H1 (cell line): ENCODE data around the gene CRELD1. TPM values are rescaled to one million over a fixed set of nuclear protein-coding genes. Genes with fewer than 3 reads are reported as not detected.

ENCODE experiments used
- CTCF ChIA-PET: fragments of 300-600 bp; sonication (Branson Sonifier 250); formaldehyde crosslinking; loops from one replicate; lab custom pipeline; 2021; ENCODE audit not compliant: partially characterized antibody; lab: Charles Lee
- POLR2A ChIA-PET: fragments of 300-600 bp; sonication (Branson Sonifier 250); formaldehyde crosslinking; loops from one replicate; lab custom pipeline; 2021; ENCODE audit warnings: inconsistent platforms; ENCODE audit not compliant: partially characterized antibody; lab: Charles Lee
- DNase-seq, 2 experiments: peaks; one replicate each; pipeline versions ENCODE4 v3.0.0 to v3.0.0-alpha.2; 2010 to 2022; ENCODE audit warnings: low spot score in 2 of 2, low read depth in 1 of 2, mixed read lengths in 1 of 2
- FAIRE-seq: peaks from 2 replicates; lab custom pipeline; 2011; peaks lifted over from hg19 to GRCh38; lab: Jason Lieb, UNC
- H2AFZ ChIP-seq: 2 replicates; pipeline ENCODE4 v1.8.1; 2012; ENCODE audit warnings: low read length, inconsistent platforms
- H2AK5ac ChIP-seq: 2 replicates; pipeline ENCODE4 v1.6.1; 2013; ENCODE audit warnings: low read depth, low read length
- H2BK120ac ChIP-seq: replicated peaks from 2 replicates; pipeline ENCODE3; 2013; ENCODE audit warnings: low read depth, low read length, inconsistent platforms
- H2BK12ac ChIP-seq: 2 replicates; pipeline ENCODE4 v1.6.1; 2013; ENCODE audit warnings: low read depth, low read length
- H2BK15ac ChIP-seq: 2 replicates; pipeline ENCODE4 v1.6.1; 2013; ENCODE audit warnings: low read length
- H2BK20ac ChIP-seq: 2 replicates; pipeline ENCODE4 v1.6.1; 2013; ENCODE audit warnings: low read length
- H2BK5ac ChIP-seq: 2 replicates; pipeline ENCODE4 v1.6.1; 2013; ENCODE audit warnings: low read depth, low read length
- H3K14ac ChIP-seq: 2 replicates; pipeline ENCODE4 v1.6.1; 2013; ENCODE audit warnings: inconsistent platforms; ENCODE audit not compliant: insufficient read length
- H3K18ac ChIP-seq: 2 replicates; pipeline ENCODE4 v1.6.1; 2013; ENCODE audit warnings: low read length; ENCODE audit errors: extremely low read depth
- H3K23ac ChIP-seq: 2 replicates; pipeline ENCODE4 v1.6.1; 2013; ENCODE audit warnings: inconsistent platforms; ENCODE audit not compliant: insufficient read length
- H3K23me2 ChIP-seq: 2 replicates; pipeline ENCODE4 v1.6.1; 2013; ENCODE audit warnings: low read depth, low read length
- H3K27ac ChIP-seq: 2 replicates; pipeline ENCODE4 v1.6.1; 2011; ENCODE audit warnings: low read depth, low read length, inconsistent platforms
- H3K27me3 ChIP-seq, 4 experiments: replicated peaks in 1 of 4; 1 replicate in 1 of 4; 2 replicates in 3 of 4; pipeline versions ENCODE4 v1.6.1 to v1.8.1; 2011 to 2013; ENCODE audit warnings: low read length in 3 of 4, mild to moderate bottlenecking in 3 of 4, inconsistent platforms in 2 of 4, mixed read lengths in 2 of 4, moderate library complexity in 1 of 4; ENCODE audit not compliant: control insufficient read depth in 3 of 4, insufficient read depth in 3 of 4; ENCODE audit errors: extremely low read depth in 1 of 4
- H3K36me3 ChIP-seq, 4 experiments: 2 replicates each; pipeline versions ENCODE4 v1.6.1 to v1.8.1; 2011 to 2013; ENCODE audit warnings: mild to moderate bottlenecking in 4 of 4, low read length in 3 of 4, moderate library complexity in 2 of 4, control low read depth in 1 of 4, inconsistent platforms in 1 of 4; ENCODE audit not compliant: insufficient read depth in 4 of 4, control insufficient read depth in 2 of 4
- H3K4ac ChIP-seq: replicated peaks from 2 replicates; pipeline ENCODE3; 2013; ENCODE audit warnings: low read length, low read depth, mixed read lengths, inconsistent platforms; ENCODE audit not compliant: insufficient read length
- H3K4me1 ChIP-seq, 4 experiments: replicated peaks in 1 of 4; 1 replicate in 1 of 4; 2 replicates in 3 of 4; pipeline versions ENCODE4 v1.6.1 to v1.8.1; 2011 to 2013; ENCODE audit warnings: low read length in 3 of 4, inconsistent platforms in 2 of 4, mixed read lengths in 1 of 4; ENCODE audit not compliant: insufficient read depth in 4 of 4, control insufficient read depth in 3 of 4
- H3K4me2 ChIP-seq, 2 experiments: 2 replicates each; pipeline versions ENCODE4 v1.6.1 to v1.8.1; 2011 to 2013; ENCODE audit warnings: low read depth in 2 of 2, low read length in 2 of 2, control low read depth in 1 of 2, inconsistent platforms in 1 of 2, mild to moderate bottlenecking in 1 of 2; ENCODE audit not compliant: insufficient read depth in 1 of 2
- H3K4me3 ChIP-seq, 4 experiments: fragments of 200-600, 300-600 bp in 1 of 4; sonication (generic), shearing (Covaris generic), sonication (Bioruptor Twin) in 1 of 4; 2 replicates each; pipeline versions ENCODE4 v1.5.1 to v1.8.1; 2011 to 2016; ENCODE audit warnings: low read length in 4 of 4, low read depth in 3 of 4, control low read depth in 2 of 4, inconsistent platforms in 2 of 4, mild to moderate bottlenecking in 2 of 4, mixed read lengths in 1 of 4, moderate library complexity in 1 of 4; ENCODE audit not compliant: insufficient read depth in 2 of 4; ENCODE audit errors: extremely low read depth in 1 of 4
- H3K56ac ChIP-seq: replicated peaks from 2 replicates; pipeline ENCODE3; 2013; ENCODE audit warnings: low read depth, mild to moderate bottlenecking, mixed read lengths, low read length, inconsistent platforms; ENCODE audit not compliant: insufficient read length
- H3K79me1 ChIP-seq: 2 replicates; pipeline ENCODE4 v1.6.1; 2013; ENCODE audit warnings: low read depth, low read length, control low read depth
- H3K79me2 ChIP-seq, 2 experiments: 2 replicates each; pipeline versions ENCODE4 v1.6.1 to v1.8.1; 2012 to 2013; ENCODE audit warnings: low read length in 2 of 2, mild to moderate bottlenecking in 2 of 2, inconsistent platforms in 1 of 2; ENCODE audit not compliant: insufficient read depth in 2 of 2, control insufficient read depth in 1 of 2
- H3K9ac ChIP-seq, 4 experiments: replicated peaks in 1 of 4; 1 replicate in 1 of 4; 2 replicates in 3 of 4; pipeline versions ENCODE4 v1.6.1 to v1.8.1; 2011 to 2013; ENCODE audit warnings: low read depth in 3 of 4, low read length in 3 of 4, control low read depth in 2 of 4, mild to moderate bottlenecking in 2 of 4, moderate library complexity in 2 of 4, inconsistent platforms in 1 of 4; ENCODE audit errors: extremely low read depth in 1 of 4
- H3K9me3 ChIP-seq, 2 experiments: 2 replicates each; pipeline versions ENCODE4 v1.6.1 to v1.8.1; 2012 to 2013; ENCODE audit warnings: mild to moderate bottlenecking in 2 of 2, moderate library complexity in 2 of 2, control low read depth in 1 of 2, inconsistent platforms in 1 of 2, low read depth in 1 of 2, low read length in 1 of 2, mixed read lengths in 1 of 2; ENCODE audit not compliant: insufficient read depth in 2 of 2
- H4K20me1 ChIP-seq, 2 experiments: replicated peaks in 1 of 2; 2 replicates each; pipeline versions ENCODE3 to v1.8.1; 2011 to 2013; ENCODE audit warnings: inconsistent platforms in 2 of 2, low read length in 2 of 2, mild to moderate bottlenecking in 1 of 2; ENCODE audit not compliant: insufficient read depth in 2 of 2, control insufficient read depth in 1 of 2
- H4K5ac ChIP-seq: 2 replicates; pipeline ENCODE4 v1.6.1; 2013; ENCODE audit warnings: low read length, low read depth, mixed read lengths, inconsistent platforms; ENCODE audit not compliant: insufficient read length
- H4K8ac ChIP-seq: 2 replicates; pipeline ENCODE4 v1.8.0; 2013; ENCODE audit warnings: mild to moderate bottlenecking, moderate library complexity, low read length, inconsistent platforms; ENCODE audit not compliant: insufficient read depth; ENCODE audit errors: extremely low read depth
- H4K91ac ChIP-seq: replicated peaks from 2 replicates; pipeline ENCODE3; 2013; ENCODE audit warnings: low read length, mixed read lengths, inconsistent platforms; ENCODE audit not compliant: insufficient read length
- ATF3 ChIP-seq: IDR thresholded peaks from 2 replicates; pipeline ENCODE4 v1.6.1; 2011; ENCODE audit warnings: low read depth, mild to moderate bottlenecking, low read length; ENCODE audit not compliant: insufficient read depth
- E2F6 ChIP-seq: IDR thresholded peaks from 2 replicates; pipeline ENCODE4 v1.6.1; 2012; ENCODE audit warnings: inconsistent platforms
- HDAC6 ChIP-seq: IDR thresholded peaks from one replicate; pipeline ENCODE4 v1.7.1; 2012; ENCODE audit warnings: low read depth, mild to moderate bottlenecking, inconsistent platforms, low read length, moderate library complexity
- MAX ChIP-seq: IDR thresholded peaks from 2 replicates; pipeline ENCODE4 v1.6.1; 2012; ENCODE audit warnings: inconsistent platforms
- POLR2AphosphoS5 ChIP-seq: IDR thresholded peaks from 2 replicates; pipeline ENCODE4 v1.6.1; 2011; ENCODE audit warnings: low read depth, low read length
- RBBP5 ChIP-seq: IDR thresholded peaks from 2 replicates; pipeline ENCODE4 v1.7.1; 2012; ENCODE audit warnings: low read depth, mild to moderate bottlenecking, inconsistent platforms, low read length, moderate library complexity, borderline replicate concordance
- RFX5 ChIP-seq: IDR thresholded peaks from 2 replicates; pipeline ENCODE4 v1.6.1; 2011; ENCODE audit warnings: low read depth, low read length, improper control_type of control experiment, borderline replicate concordance
- RNF2 ChIP-seq: fragments of 200-900, 300-1000 bp; sonication (generic); IDR thresholded peaks from 2 replicates; pipeline ENCODE4 v1.7.1; 2016; ENCODE audit warnings: borderline replicate concordance, low read depth, mild to moderate bottlenecking, antibody characterized with exemption, low read length; ENCODE audit not compliant: poor library complexity, severe bottlenecking; ENCODE audit errors: missing control alignments
- RXRA ChIP-seq: IDR thresholded peaks from 2 replicates; pipeline ENCODE4 v1.6.1; 2011; ENCODE audit warnings: low read depth, mild to moderate bottlenecking, low read length, moderate library complexity; ENCODE audit not compliant: insufficient read depth
- TCF12 ChIP-seq: IDR thresholded peaks from 2 replicates; pipeline ENCODE4 v1.6.1; 2011; ENCODE audit warnings: low read depth, mild to moderate bottlenecking, low read length
- USF2 ChIP-seq: IDR thresholded peaks from 2 replicates; pipeline ENCODE4 v1.6.1; 2011; ENCODE audit warnings: low read length, improper control_type of control experiment
- WGBS, 2 experiments: shearing (Covaris generic) in 1 of 2; methylation state at CpG; one replicate each; pipeline versions ENCODE4 v1.1.6 to v1.1.7; 2013 to 2015; ENCODE audit warnings: low lambda C conversion rate in 2 of 2, mixed read lengths in 2 of 2, inconsistent platforms in 1 of 2, low coverage in 1 of 2, missing lambda C conversion rate in 1 of 2; ENCODE audit not compliant: insufficient replicate concordance in 2 of 2, insufficient coverage in 1 of 2, insufficient read length in 1 of 2; ENCODE audit errors: extremely low coverage in 1 of 2, missing lambda C conversion rate in 1 of 2; 5-methylcytosine and 5-hydroxymethylcytosine counted together
- polyA plus RNA-seq, 7 experiments: library from polyadenylated mRNA; depleted of rRNA in 3 of 7; stranded (reverse) in 5 of 7; unstranded in 2 of 7; fragments of >200 nt in 5 of 7; fragments of 200-250 nt in 2 of 7; gene quantifications; 1 replicate in 5 of 7; 2 replicates in 1 of 7; 4 replicates in 1 of 7; pipeline versions ENCODE4 v1.2.1 to v1.2.3, GENCODE V29; 2011 to 2013; ENCODE audit warnings: missing spikeins in 2 of 7, mixed read lengths in 2 of 7
- total RNA-seq: library from RNA; stranded (reverse); fragmentation: NEBNext Ultra II Directional; extraction: Animal tissue kit (Norgen Biotek cat#: 25700); gene quantifications from 2 replicates; pipeline ENCODE4 v1.2.1, GENCODE V29; 2021

CRELD1 gene
- total and polyA plus RNA-seq, 2 of the 8 experiments (the other 6 are each of a cell fraction or from before 2014, with no cell fraction given) = 12.9 to 15.1 TPM

GRCh38 chr3:9906480-9906879 lies 27.2 kb upstream of the CRELD1 start:
- Histone ChIP-seq H3K4me1 (peaks cover 5 to 14% (median 11%) of the 10 kb centered on the region in 4 experiments), H3K4me3 (no peak overlapping the region), H4K91ac (no peak overlapping the region), H3K56ac (no peak overlapping the region), H3K14ac (no peak overlapping the region), H3K36me3 (no peaks in the 10 kb centered on the region), H3K79me1 (no peaks in the 10 kb centered on the region), H3K4me2 (no peak overlapping the region), H4K8ac (no peak overlapping the region), H3K4ac (no peak overlapping the region), H2BK15ac (no peak overlapping the region), H3K9ac (no peak overlapping the region), H3K23me2 (no peaks in the 10 kb centered on the region), H3K27ac (no peak overlapping the region), H2BK12ac (no peak overlapping the region), H2AK5ac (no peak overlapping the region), H2BK20ac (no peak overlapping the region), H3K18ac (no peak overlapping the region), H3K79me2 (no peaks in the 10 kb centered on the region), H3K23ac (no peak overlapping the region), H3K9me3 (no peaks in the 10 kb centered on the region), H4K20me1 (no peaks in the 10 kb centered on the region), H4K5ac (no peak overlapping the region), H2BK120ac (no peak overlapping the region), H3K27me3 (no peaks in the 10 kb centered on the region), H2BK5ac (no peak overlapping the region), H2AFZ (no peak overlapping the region)
- no peak for FAIRE-seq
- POLR2A ChIA-PET = interaction anchor here (0.8 to 6.0 kb wide), 4 partner anchors 8 to 15 kb away, joined by 3 to 43 read pairs (median 4); partner anchors contain the start of gene IL17RC
- CTCF ChIA-PET = interaction anchor here (1.1 to 2.7 kb wide), 2 partner anchors 11 to 25 kb away, joined by 3 to 9 read pairs; no protein-coding TSS in a partner anchor
- DNase-seq = no peak
- 77% methylated on average over 5 of the region's 5 CpGs; no CpG with 5 or more reads in 1 of the 2 experiments for WGBS, 2 experiments
- TF ChIP-seq TCF12 (no peak), E2F6 (no peak), MAX (no peak), RBBP5 (no peak), RFX5 (no peak), HDAC6 (no peak), RNF2 (no peak), RXRA (no peak), POLR2AphosphoS5 (no peak), ATF3 (no peak), USF2 (no peak)
